ENCODE measurements around the gene ZNF132.
"Not testable (repeated sequence)": the region's sequence is repeated elsewhere in the genome, so short reads cannot be mapped to it uniquely, and the experiment has no call there.

- not testable (repeated sequence) for TF ChIP-seq CTCF (IDR thresholded peaks at IDR 0.05; ENCODE audit: low read depth, low read length); EZH2phosphoT487 (IDR thresholded peaks at IDR 0.05; ENCODE audit: low read depth)
Measured at GRCh38 chr19:58403920-58404478, 36.0 kb downstream of the ZNF132 start.

Data from OCI-LY3 (cell line).